WTC11 (cell line): ENCODE results near the gene ZNRF2. TPM values are rescaled to one million over a fixed set of nuclear protein-coding genes. Genes with fewer than 3 reads are reported as not detected.

Experiments
- ATAC-seq: fragments of 200-7000 bp; cut with Tn5 transposase; 2 replicates; pipeline ENCODE4 v1.10.0; 2021; ENCODE audit warnings: mild to moderate bottlenecking, moderate library complexity
- CTCF ChIA-PET: fragments of 300-600 bp; sonication (Branson Sonifier 250); formaldehyde crosslinking; loops from one replicate; lab custom pipeline; 2021; ENCODE audit warnings: antibody characterized with exemption; lab: Charles Lee
- POLR2A ChIA-PET: fragments of 350-600 bp; sonication (Branson Sonifier 250); formaldehyde crosslinking; loops from one replicate; lab custom pipeline; 2021; ENCODE audit warnings: antibody characterized with exemption; lab: Charles Lee
- DNase-seq: peaks from one replicate; pipeline ENCODE4 v3.0.0; 2021; ENCODE audit warnings: low spot score
- H3K27ac Mint-ChIP-seq: 2 replicates; pipeline ENCODE4 v1.8.0; 2021; ENCODE audit warnings: mixed read lengths
- H3K27me3 Mint-ChIP-seq: 2 replicates; pipeline ENCODE4 v1.8.0; 2021; ENCODE audit warnings: low read depth, mild to moderate bottlenecking, moderate library complexity, mixed read lengths
- H3K36me3 Mint-ChIP-seq: 2 replicates; pipeline ENCODE4 v1.8.0; 2021; ENCODE audit warnings: mixed read lengths
- H3K4me1 Mint-ChIP-seq: 2 replicates; pipeline ENCODE4 v1.8.0; 2022; ENCODE audit warnings: mixed read lengths
- H3K4me3 Mint-ChIP-seq: 2 replicates; pipeline ENCODE4 v1.8.0; 2021; ENCODE audit warnings: mild to moderate bottlenecking, moderate library complexity, mixed read lengths
- H3K9me3 Mint-ChIP-seq: 2 replicates; pipeline ENCODE4 v1.8.0; 2021; ENCODE audit warnings: mixed read lengths
- CBFB ChIP-seq: sonication (generic); formaldehyde crosslinking; IDR thresholded peaks from 2 replicates; pipeline ENCODE4 v1.8.1; 2022; ENCODE audit warnings: mild to moderate bottlenecking, low read depth, missing genetic modification reagents
- CREM ChIP-seq: sonication (generic); formaldehyde crosslinking; IDR thresholded peaks from 2 replicates; pipeline ENCODE4 v1.8.1; 2022; ENCODE audit warnings: mild to moderate bottlenecking, missing genetic modification reagents, moderate library complexity
- OVOL2 ChIP-seq: fragments of 250-450 bp; sonication (Bioruptor Pico); IDR thresholded peaks from 2 replicates; pipeline ENCODE4 v1.9.0; 2021; ENCODE audit warnings: mild to moderate bottlenecking, borderline replicate concordance
- PRRX2 ChIP-seq: fragments of 250-450 bp; sonication (Bioruptor Pico); IDR thresholded peaks from 2 replicates; pipeline ENCODE4 v1.8.0; 2021; ENCODE audit warnings: mild to moderate bottlenecking
- SMAD4 ChIP-seq: sonication (generic); formaldehyde crosslinking; IDR thresholded peaks from 2 replicates; pipeline ENCODE4 v1.8.0; 2022; ENCODE audit warnings: mild to moderate bottlenecking, missing genetic modification reagents
- SP1 ChIP-seq: sonication (generic); formaldehyde crosslinking; conservative IDR thresholded peaks from 2 replicates; pipeline ENCODE4 v1.8.1; 2022; ENCODE audit warnings: missing genetic modification reagents
- TEAD1 ChIP-seq: sonication (generic); formaldehyde crosslinking; IDR thresholded peaks from 2 replicates; pipeline ENCODE4 v1.8.0; 2022; ENCODE audit warnings: mild to moderate bottlenecking, missing genetic modification reagents
- TEAD4 ChIP-seq: sonication (generic); formaldehyde crosslinking; IDR thresholded peaks from 2 replicates; pipeline ENCODE4 v1.8.0; 2022; ENCODE audit warnings: mild to moderate bottlenecking, missing genetic modification reagents
- ZBTB21 ChIP-seq: sonication (generic); formaldehyde crosslinking; IDR thresholded peaks from 2 replicates; pipeline ENCODE4 v1.8.1; 2023; ENCODE audit warnings: mild to moderate bottlenecking, missing genetic modification reagents, borderline replicate concordance
- ZNF121 ChIP-seq: sonication (generic); formaldehyde crosslinking; IDR thresholded peaks from 2 replicates; pipeline ENCODE4 v1.8.0; 2023; ENCODE audit warnings: missing genetic modification reagents
- ZNF263 ChIP-seq: sonication (generic); formaldehyde crosslinking; IDR thresholded peaks from 2 replicates; pipeline ENCODE4 v1.8.1; 2022; ENCODE audit warnings: low read depth, mild to moderate bottlenecking, moderate library complexity, missing genetic modification reagents
- ZNF416 ChIP-seq: fragments of 250-450 bp; sonication (Bioruptor Pico); IDR thresholded peaks from 2 replicates; pipeline ENCODE4 v1.9.0; 2021; ENCODE audit warnings: mild to moderate bottlenecking, inconsistent platforms
- ZNF423 ChIP-seq: fragments of 250-450 bp; sonication (Bioruptor Pico); IDR thresholded peaks from 2 replicates; pipeline ENCODE4 v2.1.2; 2022; ENCODE audit warnings: mild to moderate bottlenecking, moderate library complexity
- total RNA-seq: library from RNA; stranded (reverse); gene quantifications from 3 replicates; pipeline ENCODE4 v1.2.3, GENCODE V29; 2021
- TF ChIP-seq, protein P1 (sequence below): sonication (generic); formaldehyde crosslinking; IDR thresholded peaks from 2 replicates; pipeline ENCODE4 v1.8.0; 2022; ENCODE audit warnings: missing genetic modification reagents
- TF ChIP-seq, protein P2 (sequence below): fragments of 250-450 bp; sonication (Bioruptor Pico); IDR thresholded peaks from 2 replicates; pipeline ENCODE4 v1.9.0; 2021; ENCODE audit warnings: mild to moderate bottlenecking, borderline replicate concordance
- TF ChIP-seq, protein P3 (sequence below): sonication (generic); formaldehyde crosslinking; conservative IDR thresholded peaks from 2 replicates; pipeline ENCODE4 v1.8.1; 2023; ENCODE audit warnings: mild to moderate bottlenecking, low read depth, missing genetic modification reagents, moderate library complexity
- TF ChIP-seq, protein P4 (sequence below): sonication (generic); formaldehyde crosslinking; IDR thresholded peaks from 2 replicates; pipeline ENCODE4 v1.8.0; 2022; ENCODE audit warnings: mild to moderate bottlenecking, missing genetic modification reagents
- TF ChIP-seq, protein P5 (sequence below): fragments of 250-450 bp; sonication (Bioruptor Pico); IDR thresholded peaks from 2 replicates; pipeline ENCODE4 v1.9.0; 2021; ENCODE audit warnings: moderate library complexity, mild to moderate bottlenecking, inconsistent platforms, borderline replicate concordance
- TF ChIP-seq, protein P6 (sequence below): fragments of 250-450 bp; sonication (Bioruptor Pico); IDR thresholded peaks from 2 replicates; pipeline ENCODE4 v1.8.0; 2021; ENCODE audit warnings: mild to moderate bottlenecking

The ZNRF2 gene
- total RNA-seq, 1 experiment from 2014 or later = 18.2 TPM

DNA sequence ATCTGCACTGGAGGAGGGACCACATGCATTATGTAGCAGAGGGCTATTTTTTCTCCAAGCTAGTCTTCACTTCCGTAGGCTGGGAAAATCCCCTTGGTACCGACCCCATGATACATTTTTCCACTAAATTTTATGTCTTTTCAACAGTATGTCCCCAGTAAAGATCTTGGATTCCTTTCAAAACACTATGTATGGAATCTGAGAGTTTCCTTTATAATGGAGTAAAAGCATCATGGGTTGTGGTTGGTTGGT, 4.8 kb upstream of the ZNRF2 start:
- Mint-ChIP-seq H3K9me3 (no peaks in the 10 kb centered on the region), H3K27ac (no peak overlapping the region), H3K4me3 (no peak overlapping the region), H3K4me1 (peaks cover 20% of the 10 kb centered on the region), H3K27me3 (no peaks in the 10 kb centered on the region), H3K36me3 (no peaks in the 10 kb centered on the region)
- POLR2A ChIA-PET = no interaction called here
- CTCF ChIA-PET = interaction anchor here (1.3 to 5.4 kb wide), 2 partner anchors 132 to 1090 kb away, joined by 3 to 60 read pairs; no protein-coding TSS in a partner anchor
- ATAC-seq (no peak), DNase-seq (no peak)
- TF ChIP-seq ZBTB21 (CRISPR knock-in tag) = no peak

DNA sequence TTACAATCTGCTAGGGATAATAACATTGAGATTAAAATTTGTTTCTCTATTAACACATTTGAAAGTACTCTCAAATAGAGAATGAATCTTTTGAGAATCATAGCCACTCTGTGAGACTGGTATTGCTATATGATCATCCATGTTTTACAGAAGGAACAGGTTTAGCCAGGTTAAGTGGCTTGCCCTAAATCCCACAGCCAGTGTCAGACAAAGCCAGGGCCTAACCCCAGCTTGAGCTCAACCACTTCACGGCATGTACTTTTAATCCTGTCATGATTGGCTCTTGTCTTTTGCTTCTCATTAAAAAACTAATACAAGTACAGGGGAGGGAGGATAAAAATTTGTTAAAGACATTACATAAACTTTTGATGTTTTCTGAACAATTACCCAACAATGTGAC, 3.8 kb upstream of the ZNRF2 start:
- Mint-ChIP-seq H3K36me3 (no peaks in the 10 kb centered on the region), H3K27me3 (no peaks in the 10 kb centered on the region), H3K27ac (no peak overlapping the region), H3K9me3 (no peaks in the 10 kb centered on the region), H3K4me1 (peaks cover 20% of the 10 kb centered on the region), H3K4me3 (no peak overlapping the region)
- CTCF ChIA-PET = interaction anchor here (0.6 kb wide), 1 partner anchor 48 kb away, joined by 3 read pairs; no protein-coding TSS in a partner anchor
- DNase-seq (no peak), ATAC-seq (no peak)
- POLR2A ChIA-PET = no interaction called here
- TF ChIP-seq ZNF263 (CRISPR knock-in tag) (no peak), ZNF121 (CRISPR knock-in tag) (no peak), CREM (CRISPR knock-in tag) (no peak)
- TF ChIP-seq, protein P1, sequence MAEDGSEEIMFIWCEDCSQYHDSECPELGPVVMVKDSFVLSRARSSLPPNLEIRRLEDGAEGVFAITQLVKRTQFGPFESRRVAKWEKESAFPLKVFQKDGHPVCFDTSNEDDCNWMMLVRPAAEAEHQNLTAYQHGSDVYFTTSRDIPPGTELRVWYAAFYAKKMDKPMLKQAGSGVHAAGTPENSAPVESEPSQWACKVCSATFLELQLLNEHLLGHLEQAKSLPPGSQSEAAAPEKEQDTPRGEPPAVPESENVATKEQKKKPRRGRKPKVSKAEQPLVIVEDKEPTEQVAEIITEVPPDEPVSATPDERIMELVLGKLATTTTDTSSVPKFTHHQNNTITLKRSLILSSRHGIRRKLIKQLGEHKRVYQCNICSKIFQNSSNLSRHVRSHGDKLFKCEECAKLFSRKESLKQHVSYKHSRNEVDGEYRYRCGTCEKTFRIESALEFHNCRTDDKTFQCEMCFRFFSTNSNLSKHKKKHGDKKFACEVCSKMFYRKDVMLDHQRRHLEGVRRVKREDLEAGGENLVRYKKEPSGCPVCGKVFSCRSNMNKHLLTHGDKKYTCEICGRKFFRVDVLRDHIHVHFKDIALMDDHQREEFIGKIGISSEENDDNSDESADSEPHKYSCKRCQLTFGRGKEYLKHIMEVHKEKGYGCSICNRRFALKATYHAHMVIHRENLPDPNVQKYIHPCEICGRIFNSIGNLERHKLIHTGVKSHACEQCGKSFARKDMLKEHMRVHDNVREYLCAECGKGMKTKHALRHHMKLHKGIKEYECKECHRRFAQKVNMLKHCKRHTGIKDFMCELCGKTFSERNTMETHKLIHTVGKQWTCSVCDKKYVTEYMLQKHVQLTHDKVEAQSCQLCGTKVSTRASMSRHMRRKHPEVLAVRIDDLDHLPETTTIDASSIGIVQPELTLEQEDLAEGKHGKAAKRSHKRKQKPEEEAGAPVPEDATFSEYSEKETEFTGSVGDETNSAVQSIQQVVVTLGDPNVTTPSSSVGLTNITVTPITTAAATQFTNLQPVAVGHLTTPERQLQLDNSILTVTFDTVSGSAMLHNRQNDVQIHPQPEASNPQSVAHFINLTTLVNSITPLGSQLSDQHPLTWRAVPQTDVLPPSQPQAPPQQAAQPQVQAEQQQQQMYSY (CRISPR knock-in tag) = no peak
- TF ChIP-seq, protein P2, sequence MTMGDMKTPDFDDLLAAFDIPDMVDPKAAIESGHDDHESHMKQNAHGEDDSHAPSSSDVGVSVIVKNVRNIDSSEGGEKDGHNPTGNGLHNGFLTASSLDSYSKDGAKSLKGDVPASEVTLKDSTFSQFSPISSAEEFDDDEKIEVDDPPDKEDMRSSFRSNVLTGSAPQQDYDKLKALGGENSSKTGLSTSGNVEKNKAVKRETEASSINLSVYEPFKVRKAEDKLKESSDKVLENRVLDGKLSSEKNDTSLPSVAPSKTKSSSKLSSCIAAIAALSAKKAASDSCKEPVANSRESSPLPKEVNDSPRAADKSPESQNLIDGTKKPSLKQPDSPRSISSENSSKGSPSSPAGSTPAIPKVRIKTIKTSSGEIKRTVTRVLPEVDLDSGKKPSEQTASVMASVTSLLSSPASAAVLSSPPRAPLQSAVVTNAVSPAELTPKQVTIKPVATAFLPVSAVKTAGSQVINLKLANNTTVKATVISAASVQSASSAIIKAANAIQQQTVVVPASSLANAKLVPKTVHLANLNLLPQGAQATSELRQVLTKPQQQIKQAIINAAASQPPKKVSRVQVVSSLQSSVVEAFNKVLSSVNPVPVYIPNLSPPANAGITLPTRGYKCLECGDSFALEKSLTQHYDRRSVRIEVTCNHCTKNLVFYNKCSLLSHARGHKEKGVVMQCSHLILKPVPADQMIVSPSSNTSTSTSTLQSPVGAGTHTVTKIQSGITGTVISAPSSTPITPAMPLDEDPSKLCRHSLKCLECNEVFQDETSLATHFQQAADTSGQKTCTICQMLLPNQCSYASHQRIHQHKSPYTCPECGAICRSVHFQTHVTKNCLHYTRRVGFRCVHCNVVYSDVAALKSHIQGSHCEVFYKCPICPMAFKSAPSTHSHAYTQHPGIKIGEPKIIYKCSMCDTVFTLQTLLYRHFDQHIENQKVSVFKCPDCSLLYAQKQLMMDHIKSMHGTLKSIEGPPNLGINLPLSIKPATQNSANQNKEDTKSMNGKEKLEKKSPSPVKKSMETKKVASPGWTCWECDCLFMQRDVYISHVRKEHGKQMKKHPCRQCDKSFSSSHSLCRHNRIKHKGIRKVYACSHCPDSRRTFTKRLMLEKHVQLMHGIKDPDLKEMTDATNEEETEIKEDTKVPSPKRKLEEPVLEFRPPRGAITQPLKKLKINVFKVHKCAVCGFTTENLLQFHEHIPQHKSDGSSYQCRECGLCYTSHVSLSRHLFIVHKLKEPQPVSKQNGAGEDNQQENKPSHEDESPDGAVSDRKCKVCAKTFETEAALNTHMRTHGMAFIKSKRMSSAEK = no peak

DNA sequence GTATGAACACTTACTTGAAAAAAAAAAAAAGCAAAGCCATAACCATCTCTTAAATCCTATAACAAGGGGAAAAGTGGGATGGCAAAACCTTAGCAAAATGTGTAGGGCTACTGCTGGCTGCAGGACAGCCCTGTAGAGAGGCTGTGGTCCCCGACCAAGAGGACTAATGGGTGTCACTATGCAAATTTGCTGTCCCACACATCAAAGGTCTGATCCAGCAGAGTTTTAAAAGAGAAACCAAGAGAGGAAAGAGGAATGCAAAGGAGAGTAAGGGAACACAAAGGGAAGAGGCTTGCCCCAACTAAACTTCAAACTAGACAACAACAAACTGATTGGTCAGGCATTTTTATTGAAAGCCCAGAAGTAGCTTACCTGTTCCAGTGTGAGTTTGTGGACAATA, 3.1 kb upstream of the ZNRF2 start:
- POLR2A ChIA-PET = no interaction called here
- H3K9me3 Mint-ChIP-seq = no peaks in the 10 kb centered on the region
- peak overlapping the region; percentile 61; the same call in 1 of the 2 replicates for H3K27ac Mint-ChIP-seq
- DNase-seq (no peak), ATAC-seq (no peak)
- no peaks in the 10 kb centered on the region; the same call in 1 of the 2 replicates for H3K36me3 Mint-ChIP-seq
- peaks cover 2% of the 10 kb centered on the region; the same call in 1 of the 2 replicates for H3K27me3 Mint-ChIP-seq
- H3K4me1 Mint-ChIP-seq = peaks cover 24% of the 10 kb centered on the region
- CTCF ChIA-PET = interaction anchor here (0.6 to 1.4 kb wide), 2 partner anchors 49 to 282 kb away, joined by 3 to 4 read pairs; no protein-coding TSS in a partner anchor
- H3K4me3 Mint-ChIP-seq = no peak overlapping the region
- TF ChIP-seq OVOL2 (CRISPR knock-in tag) = no peak
- TF ChIP-seq, protein P3, sequence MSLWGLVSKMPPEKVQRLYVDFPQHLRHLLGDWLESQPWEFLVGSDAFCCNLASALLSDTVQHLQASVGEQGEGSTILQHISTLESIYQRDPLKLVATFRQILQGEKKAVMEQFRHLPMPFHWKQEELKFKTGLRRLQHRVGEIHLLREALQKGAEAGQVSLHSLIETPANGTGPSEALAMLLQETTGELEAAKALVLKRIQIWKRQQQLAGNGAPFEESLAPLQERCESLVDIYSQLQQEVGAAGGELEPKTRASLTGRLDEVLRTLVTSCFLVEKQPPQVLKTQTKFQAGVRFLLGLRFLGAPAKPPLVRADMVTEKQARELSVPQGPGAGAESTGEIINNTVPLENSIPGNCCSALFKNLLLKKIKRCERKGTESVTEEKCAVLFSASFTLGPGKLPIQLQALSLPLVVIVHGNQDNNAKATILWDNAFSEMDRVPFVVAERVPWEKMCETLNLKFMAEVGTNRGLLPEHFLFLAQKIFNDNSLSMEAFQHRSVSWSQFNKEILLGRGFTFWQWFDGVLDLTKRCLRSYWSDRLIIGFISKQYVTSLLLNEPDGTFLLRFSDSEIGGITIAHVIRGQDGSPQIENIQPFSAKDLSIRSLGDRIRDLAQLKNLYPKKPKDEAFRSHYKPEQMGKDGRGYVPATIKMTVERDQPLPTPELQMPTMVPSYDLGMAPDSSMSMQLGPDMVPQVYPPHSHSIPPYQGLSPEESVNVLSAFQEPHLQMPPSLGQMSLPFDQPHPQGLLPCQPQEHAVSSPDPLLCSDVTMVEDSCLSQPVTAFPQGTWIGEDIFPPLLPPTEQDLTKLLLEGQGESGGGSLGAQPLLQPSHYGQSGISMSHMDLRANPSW (CRISPR knock-in tag) = no peak
- TF ChIP-seq, protein P4, sequence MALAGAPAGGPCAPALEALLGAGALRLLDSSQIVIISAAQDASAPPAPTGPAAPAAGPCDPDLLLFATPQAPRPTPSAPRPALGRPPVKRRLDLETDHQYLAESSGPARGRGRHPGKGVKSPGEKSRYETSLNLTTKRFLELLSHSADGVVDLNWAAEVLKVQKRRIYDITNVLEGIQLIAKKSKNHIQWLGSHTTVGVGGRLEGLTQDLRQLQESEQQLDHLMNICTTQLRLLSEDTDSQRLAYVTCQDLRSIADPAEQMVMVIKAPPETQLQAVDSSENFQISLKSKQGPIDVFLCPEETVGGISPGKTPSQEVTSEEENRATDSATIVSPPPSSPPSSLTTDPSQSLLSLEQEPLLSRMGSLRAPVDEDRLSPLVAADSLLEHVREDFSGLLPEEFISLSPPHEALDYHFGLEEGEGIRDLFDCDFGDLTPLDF (CRISPR knock-in tag) = no peak
- TF ChIP-seq TEAD4 (CRISPR knock-in tag) = no peak
- no peak for TF ChIP-seq ZNF263 (CRISPR knock-in tag)
- TF ChIP-seq SMAD4 (CRISPR knock-in tag) = no peak
- no peak for TF ChIP-seq ZNF423
- no peak for TF ChIP-seq SP1
- no peak for TF ChIP-seq CBFB (CRISPR knock-in tag)
- TF ChIP-seq, protein P5, sequence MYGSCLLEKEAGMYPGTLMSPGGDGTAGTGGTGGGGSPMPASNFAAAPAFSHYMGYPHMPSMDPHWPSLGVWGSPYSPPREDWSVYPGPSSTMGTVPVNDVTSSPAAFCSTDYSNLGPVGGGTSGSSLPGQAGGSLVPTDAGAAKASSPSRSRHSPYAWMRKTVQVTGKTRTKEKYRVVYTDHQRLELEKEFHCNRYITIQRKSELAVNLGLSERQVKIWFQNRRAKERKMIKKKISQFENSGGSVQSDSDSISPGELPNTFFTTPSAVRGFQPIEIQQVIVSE = no peak
- TF ChIP-seq, protein P6, sequence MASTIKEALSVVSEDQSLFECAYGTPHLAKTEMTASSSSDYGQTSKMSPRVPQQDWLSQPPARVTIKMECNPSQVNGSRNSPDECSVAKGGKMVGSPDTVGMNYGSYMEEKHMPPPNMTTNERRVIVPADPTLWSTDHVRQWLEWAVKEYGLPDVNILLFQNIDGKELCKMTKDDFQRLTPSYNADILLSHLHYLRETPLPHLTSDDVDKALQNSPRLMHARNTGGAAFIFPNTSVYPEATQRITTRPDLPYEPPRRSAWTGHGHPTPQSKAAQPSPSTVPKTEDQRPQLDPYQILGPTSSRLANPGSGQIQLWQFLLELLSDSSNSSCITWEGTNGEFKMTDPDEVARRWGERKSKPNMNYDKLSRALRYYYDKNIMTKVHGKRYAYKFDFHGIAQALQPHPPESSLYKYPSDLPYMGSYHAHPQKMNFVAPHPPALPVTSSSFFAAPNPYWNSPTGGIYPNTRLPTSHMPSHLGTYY = no peak
- TF ChIP-seq PRRX2 (CRISPR knock-in tag) = no peak
- no peak for TF ChIP-seq TEAD1 (CRISPR knock-in tag)
- no peak for TF ChIP-seq ZNF416
